Gastrocnemius medialis (tissue), 4 donors: Measurements from ENCODE around the gene OPN1SW. TPM values are rescaled to one million over a fixed set of nuclear protein-coding genes. Genes with fewer than 3 reads are reported as not detected.
A peak's percentile ranks its signal among the peaks of the same experiment; 100 is the strongest.

Source experiments
- ATAC-seq, 2 donors: fragments of 150-250 bp; one replicate each; pipeline ENCODE4 v1.9.1; 2016
- DNase-seq, 2 donors: peaks; one replicate each; pipeline ENCODE4 v3.0.0-alpha.2; 2019
- H3K27ac ChIP-seq, 4 donors: fragments of 200-600 bp; sonication (generic); 1 replicate in 1 of 4; 2 replicates in 3 of 4; pipeline ENCODE4 v1.5.1; 2016 to 2018; ENCODE audit warnings: mild to moderate bottlenecking in 2 of 4, moderate library complexity in 1 of 4
- H3K27me3 ChIP-seq, 3 donors: fragments of 200-600 bp; sonication (generic) in 2 of 3; 1 replicate in 1 of 3; 2 replicates in 2 of 3; pipeline versions ENCODE4 v1.5.1 to v1.6.0; 2016 to 2019; ENCODE audit warnings: mild to moderate bottlenecking in 1 of 3, moderate library complexity in 1 of 3
- H3K36me3 ChIP-seq, 2 donors: fragments of 200-600 bp; sonication (generic) in 1 of 2; one replicate each; pipeline ENCODE4 v1.5.1; 2017 to 2018
- H3K4me1 ChIP-seq, 2 donors: fragments of 200-600 bp; sonication (generic) in 1 of 2; one replicate each; pipeline ENCODE4 v1.5.1; 2016 to 2017; ENCODE audit warnings: mild to moderate bottlenecking in 2 of 2
- H3K4me3 ChIP-seq, 4 donors: fragments of 200-600 bp; sonication (generic) in 3 of 4; 1 replicate in 1 of 4; 2 replicates in 3 of 4; pipeline ENCODE4 v1.5.1; 2016 to 2019; ENCODE audit warnings: mild to moderate bottlenecking in 2 of 4
- H3K9me3 ChIP-seq, 3 donors: fragments of 200-600 bp; sonication (generic) in 2 of 3; 1 replicate in 1 of 3; 2 replicates in 2 of 3; pipeline ENCODE4 v1.5.1; 2016 to 2019
- POLR2A ChIP-seq, 2 donors: fragments of 450-650 bp; IDR thresholded peaks; one replicate each; pipeline ENCODE4 v1.6.1; 2017; ENCODE audit warnings: antibody characterized with exemption in 2 of 2, mild to moderate bottlenecking in 2 of 2, moderate library complexity in 2 of 2
- in situ Hi-C, 4 donors: fragments of 200-750 bp; cut with MboI; loops; one replicate each; pipeline versions ENCODE4 v1.15.0 to v1.8.0; 2017; ENCODE audit warnings: low sequenced_read_pairs in 4 of 4
- intact Hi-C: fragments of 100-400 bp; cut with DNase I; formaldehyde crosslinking; loops from one replicate; pipeline ENCODE4 v1.15.1; 2023; ENCODE audit warnings: low total_unique reads
- total RNA-seq, 4 donors: library from RNA; depleted of rRNA; stranded (reverse); fragments of >200 nt; gene quantifications; one replicate each; pipeline versions ENCODE4 v1.1.0 to v1.2.3, GENCODE V29; 2016
- TF ChIP-seq, protein P1 (sequence below), 5 experiments: fragments of 450-650 bp in 3 of 5; fragments of 200-600 bp in 2 of 5; sonication (generic) in 2 of 5; IDR thresholded peaks in 4 of 5; conservative IDR thresholded peaks in 1 of 5; 1 replicate in 4 of 5; 2 replicates in 1 of 5; pipeline ENCODE4 v1.5.1; 2016 to 2019; ENCODE audit warnings: antibody characterized with exemption in 5 of 5, mild to moderate bottlenecking in 3 of 5, moderate library complexity in 3 of 5

The OPN1SW gene
- total RNA-seq, 4 donors from 2014 or later = not detected

DNA sequence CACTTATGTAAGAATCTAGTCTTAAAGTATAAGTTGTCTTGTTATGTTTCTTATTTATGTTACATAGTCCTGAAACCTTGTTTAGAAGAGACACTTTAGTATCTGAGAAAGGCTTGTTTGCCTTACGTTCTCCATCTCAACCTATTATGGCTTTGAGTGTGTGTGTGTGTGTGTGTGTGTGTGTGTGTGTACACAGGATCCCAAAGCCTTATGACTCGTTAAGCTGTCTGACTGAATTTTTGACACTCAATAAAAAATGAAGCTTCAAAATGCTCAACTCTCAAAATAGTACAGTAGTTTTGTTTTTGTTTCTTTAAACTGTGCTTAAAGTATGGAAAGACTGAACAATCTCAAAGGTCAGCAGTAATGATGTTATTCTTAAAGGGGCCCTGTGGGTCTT, 18.4 kb downstream of the OPN1SW start:
- Histone ChIP-seq H3K27me3 (no peaks in the 10 kb centered on the region), H3K27ac (peak overlapping the region; percentile 75 to 89 (median 77)), H3K36me3 (peaks cover 0 to 31% of the 10 kb centered on the region in 2 donors), H3K4me3 (no peak overlapping the region), H3K4me1 (peaks cover 22 to 28% of the 10 kb centered on the region in 2 donors), H3K9me3 (no peaks in the 10 kb centered on the region)
- TF ChIP-seq, protein P1, sequence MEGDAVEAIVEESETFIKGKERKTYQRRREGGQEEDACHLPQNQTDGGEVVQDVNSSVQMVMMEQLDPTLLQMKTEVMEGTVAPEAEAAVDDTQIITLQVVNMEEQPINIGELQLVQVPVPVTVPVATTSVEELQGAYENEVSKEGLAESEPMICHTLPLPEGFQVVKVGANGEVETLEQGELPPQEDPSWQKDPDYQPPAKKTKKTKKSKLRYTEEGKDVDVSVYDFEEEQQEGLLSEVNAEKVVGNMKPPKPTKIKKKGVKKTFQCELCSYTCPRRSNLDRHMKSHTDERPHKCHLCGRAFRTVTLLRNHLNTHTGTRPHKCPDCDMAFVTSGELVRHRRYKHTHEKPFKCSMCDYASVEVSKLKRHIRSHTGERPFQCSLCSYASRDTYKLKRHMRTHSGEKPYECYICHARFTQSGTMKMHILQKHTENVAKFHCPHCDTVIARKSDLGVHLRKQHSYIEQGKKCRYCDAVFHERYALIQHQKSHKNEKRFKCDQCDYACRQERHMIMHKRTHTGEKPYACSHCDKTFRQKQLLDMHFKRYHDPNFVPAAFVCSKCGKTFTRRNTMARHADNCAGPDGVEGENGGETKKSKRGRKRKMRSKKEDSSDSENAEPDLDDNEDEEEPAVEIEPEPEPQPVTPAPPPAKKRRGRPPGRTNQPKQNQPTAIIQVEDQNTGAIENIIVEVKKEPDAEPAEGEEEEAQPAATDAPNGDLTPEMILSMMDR (IDR thresholded peaks at IDR 0.05 in 4 of 5, conservative IDR thresholded peaks at IDR 0.05 in 1 of 5) = no peak
- no peak for TF ChIP-seq POLR2A (IDR thresholded peaks at IDR 0.05)
- intact Hi-C loops = no loop called here
- DNase-seq (no peak), ATAC-seq (no peak)
- in situ Hi-C loops = no loop called here

DNA sequence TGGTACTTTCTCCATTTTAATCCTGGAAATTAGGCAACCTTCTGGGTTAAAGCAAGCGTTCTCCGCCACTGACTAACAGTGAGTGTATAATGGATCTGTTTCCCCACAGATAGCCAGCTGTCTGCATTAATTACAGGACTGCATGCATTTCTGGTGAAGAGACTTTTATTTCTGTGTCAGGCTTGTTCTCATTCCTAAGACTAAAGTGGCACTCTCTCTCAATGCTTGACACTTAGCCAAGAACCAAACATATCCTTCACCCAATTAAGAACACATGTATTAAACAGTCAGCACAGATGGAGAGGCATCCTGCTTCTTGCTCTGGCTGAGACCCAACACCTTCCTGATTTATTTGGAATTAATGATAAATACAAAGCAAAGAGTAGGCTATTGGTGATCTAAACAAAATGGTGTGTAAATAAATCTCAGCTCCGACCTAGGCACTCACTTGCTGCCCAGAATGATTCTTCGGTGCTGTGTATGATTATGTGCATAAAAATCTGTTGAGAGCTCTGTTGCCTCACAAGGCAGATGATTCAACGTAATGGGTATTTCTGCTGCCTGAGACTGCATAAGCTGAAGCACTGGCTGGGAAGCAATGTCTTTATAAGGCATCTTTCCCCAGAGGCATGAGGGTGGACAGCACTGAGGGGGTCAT, 19.6 kb downstream of the OPN1SW start:
- peaks cover 0 to 27% of the 10 kb centered on the region in 2 donors for H3K36me3 ChIP-seq
- intact Hi-C loops = no loop called here

DNA sequence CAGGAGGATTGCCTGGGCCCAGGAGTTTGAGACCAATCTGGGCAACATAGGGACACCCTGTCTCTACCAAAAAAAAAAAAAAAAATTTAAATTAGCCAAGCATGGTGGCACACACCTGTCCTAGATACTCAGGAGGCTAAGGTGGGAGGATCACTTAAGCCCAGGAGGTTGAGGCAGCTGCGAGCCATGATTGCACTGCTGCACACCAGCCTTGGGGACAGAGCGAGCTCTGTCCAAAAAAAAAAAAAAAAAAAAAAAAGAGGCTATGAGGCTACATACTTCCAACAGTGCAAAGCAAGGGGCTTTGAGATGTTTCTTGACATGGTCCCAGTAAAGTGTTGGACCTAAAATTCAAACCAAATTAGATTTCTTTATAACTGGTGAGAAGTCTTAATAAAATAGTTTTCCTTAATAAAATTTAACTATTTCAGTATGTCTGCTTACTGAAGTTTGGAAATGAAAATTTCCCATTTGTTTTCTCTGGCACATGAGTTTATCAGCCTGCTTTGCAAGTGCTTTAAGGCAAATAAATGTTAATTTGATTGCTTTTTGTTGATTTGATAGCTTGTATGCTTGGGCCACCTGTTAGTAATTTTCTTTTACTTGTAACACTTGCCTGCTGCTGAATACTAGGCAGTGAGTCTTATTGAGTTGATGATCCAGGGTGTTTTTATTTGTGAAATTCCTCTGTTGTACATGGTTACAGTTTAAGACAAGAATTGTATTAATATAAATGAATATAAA, 20.3 kb downstream of the OPN1SW start:
- DNase-seq = no peak
- Histone ChIP-seq H3K27me3 (no peaks in the 10 kb centered on the region), H3K9me3 (no peaks in the 10 kb centered on the region), H3K27ac (peak overlapping the region; percentile 75 to 89 (median 77)), H3K36me3 (peaks cover 0 to 25% of the 10 kb centered on the region in 2 donors), H3K4me3 (no peak overlapping the region), H3K4me1 (peaks cover 30 to 37% of the 10 kb centered on the region in 2 donors)
- in situ Hi-C loops = no loop called here
- intact Hi-C loops = no loop called here
- ATAC-seq = peak in 1 of 2 donors; percentile 4
- TF ChIP-seq POLR2A (IDR thresholded peaks at IDR 0.05) = no peak
- TF ChIP-seq, protein P1 (IDR thresholded peaks at IDR 0.05 in 4 of 5, conservative IDR thresholded peaks at IDR 0.05 in 1 of 5) = no peak

More for the DNA sequence above, 19.6 kb downstream of the OPN1SW start:
- Histone ChIP-seq H3K4me1 (peaks cover 30 to 37% of the 10 kb centered on the region in 2 donors), H3K9me3 (no peaks in the 10 kb centered on the region), H3K27ac (peak overlapping the region; percentile 75 to 89 (median 77)), H3K4me3 (no peak overlapping the region), H3K27me3 (no peaks in the 10 kb centered on the region)
- ATAC-seq (peak; percentile 89 to 92), DNase-seq (peak; percentile 25 to 31)
- TF ChIP-seq, protein P1 (IDR thresholded peaks at IDR 0.05 in 4 of 5, conservative IDR thresholded peaks at IDR 0.05 in 1 of 5) = no peak
- TF ChIP-seq POLR2A (IDR thresholded peaks at IDR 0.05) = peak; percentile 14 to 61
- in situ Hi-C loops = no loop called here

DNA sequence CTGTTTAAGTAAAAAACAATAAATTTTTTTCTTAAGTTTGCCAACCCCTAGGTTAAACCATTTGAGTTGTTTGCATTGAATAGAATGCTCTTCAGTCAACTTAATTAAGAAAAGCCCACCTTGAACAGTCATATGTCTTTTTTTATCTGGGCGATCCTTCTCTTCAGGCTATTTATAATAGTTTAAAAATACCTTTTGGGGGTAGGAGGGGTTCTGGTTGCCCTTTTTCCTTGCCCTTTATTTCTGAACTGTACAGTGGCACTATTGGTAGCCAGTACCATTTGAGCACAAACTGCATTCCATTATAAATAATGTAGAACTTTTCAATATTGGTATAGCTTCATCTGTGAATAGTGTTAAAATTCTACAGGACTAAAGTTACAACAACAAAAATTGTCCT, 23.3 kb downstream of the OPN1SW start:
- no peaks in the 10 kb centered on the region for H3K9me3 ChIP-seq
- peak overlapping the region in 1 of 4 donors; percentile 9 for H3K27ac ChIP-seq
- ATAC-seq (no peak), DNase-seq (no peak)
- no peak for TF ChIP-seq POLR2A (IDR thresholded peaks at IDR 0.05)
- TF ChIP-seq, protein P1 (IDR thresholded peaks at IDR 0.05 in 4 of 5, conservative IDR thresholded peaks at IDR 0.05 in 1 of 5) = no peak
- in situ Hi-C loops (no loop called here), intact Hi-C loops (no loop called here)
- H3K36me3 ChIP-seq = peaks cover 0 to 32% of the 10 kb centered on the region in 2 donors
- no peak overlapping the region for H3K4me3 ChIP-seq
- H3K4me1 ChIP-seq = peaks cover 30 to 37% of the 10 kb centered on the region in 2 donors
- no peaks in the 10 kb centered on the region for H3K27me3 ChIP-seq
